Muscle of arm (tissue), 12 donors: Measurements from ENCODE around the gene NUP93. TPM values are rescaled to one million over a fixed set of nuclear protein-coding genes. Genes with fewer than 3 reads are reported as not detected.
"Not testable (repeated sequence)": the region's sequence is repeated elsewhere in the genome, so short reads cannot be mapped to it uniquely, and the experiment has no call there.

Experiments used
- DNase-seq: peaks from one replicate; pipeline ENCODE4 v3.0.0-alpha.2; 2013
- polyA plus RNA-seq, 12 donors: library from polyadenylated mRNA; unstranded; fragments of 120-200 nt; gene quantifications; one replicate each; pipeline ENCODE4 v1.2.1, GENCODE V29; 2013; ENCODE audit not compliant: insufficient read length in 12 of 12

NUP93 gene
- polyA plus RNA-seq, 12 donors: 19.8 to 64.2 (median 40.9) TPM; not detected in 1

DNA sequence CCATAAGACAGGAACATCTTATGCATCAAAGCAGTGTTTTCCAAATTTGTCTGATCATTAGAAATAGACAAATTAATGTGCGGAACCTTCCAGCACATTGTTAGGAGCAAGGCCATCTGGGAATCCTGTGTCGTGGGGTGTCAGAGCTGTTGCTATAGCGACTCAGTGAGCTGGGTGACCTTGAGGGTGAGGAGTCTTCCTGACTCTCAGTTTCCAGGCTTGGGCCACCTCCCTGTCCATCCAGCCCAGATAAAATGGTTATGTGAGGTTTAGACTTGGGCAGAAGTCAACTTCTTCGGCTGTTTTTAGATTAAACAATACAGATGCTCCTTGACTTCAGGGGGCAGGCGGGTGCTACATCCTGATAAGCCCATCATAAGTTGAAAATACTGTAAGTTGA is 27.1 kb upstream of the NUP93 start:
- DNase-seq: no peak

DNA sequence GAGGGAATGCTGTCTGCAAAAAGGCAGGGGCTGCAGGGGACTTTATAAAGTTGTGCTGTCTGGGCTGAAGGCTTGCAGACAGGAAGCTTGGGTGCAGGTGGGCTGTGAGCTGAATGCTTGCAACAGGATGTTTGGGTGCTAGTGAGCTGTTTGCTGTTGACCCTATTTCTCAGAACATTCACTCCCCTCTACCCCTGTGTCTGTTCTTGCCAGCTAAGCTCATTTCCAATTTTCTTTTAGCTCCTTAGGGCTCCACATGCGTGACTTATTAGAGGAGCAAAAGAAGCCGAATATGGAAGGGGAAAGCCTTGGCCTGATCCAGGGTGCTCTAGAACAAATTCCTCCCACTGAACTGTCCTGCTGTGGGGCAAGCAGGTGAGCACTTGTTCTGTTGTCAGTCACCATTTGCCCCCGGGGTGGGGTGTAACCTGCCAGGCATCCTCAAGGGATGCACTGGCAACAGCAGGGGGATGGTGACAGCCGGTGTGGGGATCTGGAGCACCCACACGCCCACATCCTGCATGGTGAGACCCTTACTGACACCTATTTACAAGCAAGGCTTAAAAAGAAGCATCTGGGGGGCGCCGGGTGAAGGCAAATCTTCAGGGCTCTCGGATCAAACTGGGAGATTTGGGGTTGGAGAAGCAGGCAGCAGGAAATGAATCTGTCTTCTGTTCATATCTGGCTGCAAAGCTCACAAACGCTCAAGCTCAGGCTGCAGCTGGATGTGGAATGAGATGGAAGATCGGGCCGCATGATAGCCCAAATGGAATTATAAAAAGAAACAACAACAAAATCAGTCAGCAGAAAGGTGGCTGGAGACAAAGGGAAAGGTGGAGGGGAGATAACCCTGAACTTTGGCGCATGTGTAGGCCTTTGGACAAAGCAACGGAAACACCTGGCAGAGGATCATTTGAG is 21.1 kb upstream of the NUP93 start:
- no peak for DNase-seq

DNA sequence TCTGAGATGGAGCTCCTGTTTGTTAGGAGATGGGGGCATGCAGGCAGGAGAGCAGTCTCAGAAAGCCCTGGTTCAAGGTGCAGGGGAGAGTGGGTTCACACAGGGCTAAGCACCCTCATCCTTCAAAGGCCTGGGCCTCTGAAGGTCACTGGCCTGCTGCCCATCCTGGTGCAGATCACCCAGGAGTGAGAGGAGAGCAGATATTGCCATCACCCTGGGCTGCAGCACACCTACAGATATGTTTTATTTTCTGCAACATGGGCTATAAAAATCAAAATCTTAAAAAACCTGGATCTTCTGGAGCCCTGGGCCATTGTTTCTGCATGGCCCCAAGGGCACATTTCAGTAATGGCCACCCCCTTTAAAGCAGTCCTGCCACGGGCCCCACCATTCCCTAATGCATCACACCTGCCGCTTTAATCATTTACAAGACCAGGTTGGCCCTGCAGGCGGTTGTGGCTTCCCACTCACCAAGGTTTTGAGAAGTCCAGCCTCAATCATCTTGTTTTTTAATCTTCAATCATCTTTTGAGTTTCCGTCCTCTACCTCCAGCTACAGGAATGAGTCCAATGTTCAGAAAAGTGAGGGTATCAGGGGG is 20.4 kb upstream of the NUP93 start:
- DNase-seq: no peak

- no peak for DNase-seq
Observed at GRCh38 chr16:56710181-56710737, 19.7 kb upstream of the NUP93 start.

GRCh38 chr16:56711862-56712261 is 18.1 kb upstream of the NUP93 start:
- DNase-seq: no peak

DNA sequence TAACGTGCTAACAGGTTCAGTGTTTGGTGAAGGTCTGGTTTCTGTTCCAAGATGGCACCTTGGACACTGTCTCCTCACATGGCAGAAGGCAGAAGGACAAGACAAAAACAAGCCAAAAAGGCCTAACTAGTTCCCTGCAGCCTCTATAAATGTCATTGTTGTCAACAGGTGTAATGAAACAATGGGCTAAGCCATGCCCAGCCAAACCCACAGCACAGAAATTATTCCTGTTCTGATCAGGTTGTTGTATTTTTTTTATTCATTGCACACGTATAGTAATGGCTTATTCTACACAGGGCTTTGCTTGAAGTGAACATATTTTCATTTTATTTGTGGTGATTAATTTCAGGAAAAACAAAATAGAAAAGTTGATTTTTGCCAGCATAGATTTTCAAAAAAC is 16.1 kb upstream of the NUP93 start:
- DNase-seq: no peak

DNA sequence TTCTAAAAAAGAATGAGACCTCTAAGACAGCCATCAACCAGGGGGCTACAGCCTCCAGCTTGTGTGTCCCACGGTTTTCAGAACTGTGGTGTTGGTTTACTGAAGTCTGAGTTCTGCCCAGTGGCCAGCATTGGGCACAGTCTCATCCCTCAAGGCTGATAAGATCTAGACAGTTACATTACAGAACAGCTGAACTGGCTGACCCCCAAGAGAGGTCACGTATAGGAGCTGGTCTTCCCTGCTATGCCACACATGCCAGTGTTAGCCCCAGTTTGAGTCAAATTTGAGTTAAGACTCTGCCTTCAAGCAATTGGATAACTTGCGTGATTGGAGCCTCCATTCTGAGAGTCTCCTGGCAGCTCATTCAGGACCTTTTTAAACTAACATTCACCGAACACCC is 14.8 kb upstream of the NUP93 start:
- no peak for DNase-seq

DNA sequence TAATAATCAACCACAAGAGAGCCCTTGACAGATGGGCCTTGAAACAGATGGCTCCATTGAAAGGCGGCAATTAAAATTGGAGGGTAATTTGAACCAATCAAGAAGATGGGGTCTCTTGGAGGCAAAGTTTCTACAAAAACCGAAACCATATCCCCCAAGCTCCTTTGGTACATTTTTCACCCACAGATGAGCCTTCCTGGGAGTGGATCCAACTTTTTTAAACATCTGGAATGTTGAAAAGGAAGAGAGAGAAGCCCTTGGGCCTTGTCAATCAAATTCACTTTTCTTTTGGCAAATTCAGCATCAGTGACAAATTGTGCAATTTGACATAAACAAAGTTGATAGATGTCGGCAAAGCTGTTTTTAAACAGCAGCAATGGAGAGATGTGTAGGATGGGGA is 13.2 kb upstream of the NUP93 start:
- no peak for DNase-seq

- not testable (repeated sequence) for DNase-seq
Observed at GRCh38 chr16:56717532-56717931, 12.4 kb upstream of the NUP93 start.

- no peak for DNase-seq
Observed at GRCh38 chr16:56722200-56722842, 7.6 kb upstream of the NUP93 start.

DNA sequence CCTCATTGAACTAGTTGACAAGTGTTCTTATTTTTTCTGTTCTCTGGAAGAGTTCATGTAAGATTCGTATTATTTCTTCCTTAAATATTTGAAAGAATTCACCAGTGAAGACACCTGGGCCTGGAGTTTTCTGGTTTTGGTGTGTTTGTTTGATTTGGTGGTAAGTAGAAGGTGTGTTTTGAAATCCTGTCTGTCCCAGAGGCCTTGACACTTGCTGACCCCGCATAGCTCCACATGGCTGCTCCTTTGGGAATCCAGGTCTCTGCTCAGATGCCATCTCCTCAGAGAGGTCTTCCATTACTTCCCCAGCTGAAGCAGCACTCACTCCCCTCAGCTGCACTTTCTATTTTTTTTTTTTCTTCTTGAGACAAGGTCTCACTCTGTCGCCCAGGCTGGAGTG is 5.7 kb upstream of the NUP93 start:
- no peak for DNase-seq

- no peak for DNase-seq
Observed at GRCh38 chr16:56726283-56726682, 3.6 kb upstream of the NUP93 start.

DNA sequence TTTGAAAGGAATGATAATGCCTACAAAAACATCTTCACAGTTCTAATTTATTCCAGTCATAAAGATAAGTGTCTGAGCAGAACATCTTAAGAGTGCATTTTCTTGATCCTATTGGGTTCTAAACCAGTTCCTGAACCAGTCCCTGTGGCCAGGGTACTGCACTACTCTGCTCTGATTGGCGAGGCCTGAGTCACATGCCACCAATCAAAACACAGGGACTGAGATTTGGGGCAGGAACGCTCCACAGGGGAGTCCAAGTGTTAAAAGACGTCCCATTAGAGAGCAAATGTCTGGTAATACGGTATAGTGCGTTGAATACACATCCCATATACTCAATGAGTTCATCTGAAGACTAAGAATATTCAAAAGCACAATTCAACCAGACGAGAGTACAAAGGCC is 3.0 kb upstream of the NUP93 start:
- no peak for DNase-seq

DNA sequence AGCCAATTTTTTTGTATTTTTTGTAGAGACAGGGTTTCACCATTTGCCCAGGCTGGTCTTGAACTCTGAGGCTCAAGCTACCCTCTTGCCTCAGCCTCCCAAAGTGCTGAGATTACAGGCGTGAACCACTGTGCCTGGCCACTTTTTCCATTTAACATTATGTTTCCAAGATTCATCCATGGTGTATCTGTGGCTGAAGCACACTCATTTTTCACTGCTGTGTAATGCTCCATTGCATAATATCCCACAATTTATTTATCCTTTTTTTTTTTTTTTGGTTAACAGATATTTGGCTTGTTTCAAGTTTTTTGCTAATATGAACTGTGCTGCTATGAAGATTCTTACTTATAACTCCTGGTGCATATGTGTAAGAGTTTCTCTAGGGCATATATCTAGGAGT is 1.9 kb upstream of the NUP93 start:
- no peak for DNase-seq

DNA sequence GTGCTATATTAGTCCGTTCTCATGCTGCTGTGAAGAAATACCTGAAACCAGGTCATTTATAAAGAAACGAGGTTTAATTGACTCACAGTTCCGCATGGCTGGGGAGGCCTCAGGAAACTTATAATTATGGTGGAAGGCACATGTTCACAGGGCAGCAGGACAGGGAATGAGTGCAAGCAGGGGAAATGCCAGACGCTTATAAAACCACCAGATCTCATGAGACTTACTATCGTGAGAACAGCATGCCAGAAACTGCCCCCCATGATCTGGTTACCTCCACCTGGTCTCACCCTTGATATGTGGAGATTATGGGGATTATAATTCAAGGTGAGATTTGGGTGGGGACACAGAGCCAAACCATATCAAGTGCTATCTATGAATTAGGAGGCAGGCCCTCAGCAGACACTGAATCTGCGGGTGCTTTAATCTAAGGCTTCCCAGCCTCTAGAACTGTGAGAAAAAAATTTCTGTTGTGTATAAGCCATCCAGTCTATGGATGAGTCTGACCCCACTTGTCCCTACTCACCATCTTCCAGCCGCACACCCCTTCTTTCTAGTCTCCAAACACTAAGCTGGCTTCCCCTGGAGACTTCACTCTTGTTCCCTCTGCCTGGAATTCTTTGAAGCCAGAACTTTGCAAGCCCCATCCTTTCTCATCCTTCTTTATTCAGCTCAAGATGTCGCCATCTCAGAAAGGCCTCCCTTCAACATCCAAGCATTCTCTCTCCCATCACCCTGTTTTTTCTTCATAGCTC is 772 bp upstream of the NUP93 start:
- DNase-seq: no peak

DNA sequence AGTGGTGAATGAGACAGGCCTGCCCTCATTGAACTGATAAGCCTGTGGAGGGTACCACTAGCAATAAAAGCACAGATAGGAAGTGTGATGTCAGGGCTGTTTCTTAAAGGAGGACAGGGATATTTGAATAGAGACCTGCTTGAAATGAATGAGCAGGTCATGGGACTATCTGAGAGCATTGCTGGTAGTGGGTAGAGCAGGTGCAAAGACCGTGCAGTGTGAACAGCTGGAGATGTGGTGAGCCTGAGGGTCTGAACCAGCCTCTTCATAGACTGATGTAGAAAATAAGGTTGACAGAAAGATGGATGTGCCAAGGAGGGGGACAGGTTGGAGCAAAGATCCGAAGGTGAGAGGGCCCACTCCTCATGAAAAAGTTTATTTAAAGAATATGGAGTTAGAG is 2.4 kb downstream of the NUP93 start:
- DNase-seq: no peak

DNA sequence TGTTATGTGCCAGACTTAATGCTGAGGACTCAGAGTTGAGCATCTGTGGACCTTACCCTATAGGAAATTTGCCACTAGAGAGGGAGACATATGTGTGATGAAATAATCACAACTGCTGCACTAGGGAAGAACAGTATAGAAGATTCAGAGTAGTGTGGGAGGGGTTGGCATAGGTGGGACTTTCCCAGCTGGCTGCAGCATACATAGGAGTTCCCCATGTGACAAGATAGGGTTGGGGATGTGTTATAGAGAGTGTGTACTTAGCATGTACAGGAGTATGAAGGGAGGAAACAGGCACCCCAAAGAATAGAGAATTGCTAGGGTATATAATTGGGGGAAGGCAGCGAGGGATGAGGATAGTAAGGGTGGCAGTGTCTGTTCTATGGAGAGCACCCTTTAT is 2.9 kb downstream of the NUP93 start:
- DNase-seq: no peak

GRCh38 chr16:56734429-56734828 is 4.5 kb downstream of the NUP93 start:
- no peak for DNase-seq

- no peak for DNase-seq
Observed at GRCh38 chr16:56736476-56736875, 6.5 kb downstream of the NUP93 start.

GRCh38 chr16:56737539-56737938 is 7.6 kb downstream of the NUP93 start:
- DNase-seq: no peak

DNA sequence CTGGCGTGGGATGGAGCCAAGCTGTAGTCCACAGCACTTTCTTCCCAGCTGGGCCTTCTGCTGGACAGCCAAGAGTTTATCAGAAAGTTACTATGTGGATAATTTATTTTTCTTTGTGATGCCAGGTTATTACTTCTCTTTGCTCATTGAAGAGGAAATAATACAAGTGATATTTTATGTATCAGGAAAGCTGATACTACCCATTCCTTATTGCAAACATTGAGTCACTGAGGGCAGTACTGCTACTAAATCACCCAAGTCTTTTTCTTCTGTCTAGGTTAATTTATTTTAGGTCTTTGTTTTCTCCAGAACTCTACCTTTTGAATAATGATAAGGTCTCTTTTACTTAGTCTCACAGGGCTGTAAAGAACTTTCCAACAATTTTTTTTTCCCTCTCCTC is 8.3 kb downstream of the NUP93 start:
- no peak for DNase-seq

GRCh38 chr16:56739378-56739777 is 9.4 kb downstream of the NUP93 start:
- DNase-seq: not testable (repeated sequence)
